IPS-11a (cell line): Measurements from ENCODE around the gene TMEM45A.
"Not testable (repeated sequence)": the region's sequence is repeated elsewhere in the genome, so short reads cannot be mapped to it uniquely, and the experiment has no call there.

ENCODE experiments used
- H3K4me3 ChIP-seq: one replicate; pipeline ENCODE4 v1.5.1; 2013; ENCODE audit warnings: low read depth, low read length, control low read depth

TMEM45A gene, protein sequence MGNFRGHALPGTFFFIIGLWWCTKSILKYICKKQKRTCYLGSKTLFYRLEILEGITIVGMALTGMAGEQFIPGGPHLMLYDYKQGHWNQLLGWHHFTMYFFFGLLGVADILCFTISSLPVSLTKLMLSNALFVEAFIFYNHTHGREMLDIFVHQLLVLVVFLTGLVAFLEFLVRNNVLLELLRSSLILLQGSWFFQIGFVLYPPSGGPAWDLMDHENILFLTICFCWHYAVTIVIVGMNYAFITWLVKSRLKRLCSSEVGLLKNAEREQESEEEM

DNA sequence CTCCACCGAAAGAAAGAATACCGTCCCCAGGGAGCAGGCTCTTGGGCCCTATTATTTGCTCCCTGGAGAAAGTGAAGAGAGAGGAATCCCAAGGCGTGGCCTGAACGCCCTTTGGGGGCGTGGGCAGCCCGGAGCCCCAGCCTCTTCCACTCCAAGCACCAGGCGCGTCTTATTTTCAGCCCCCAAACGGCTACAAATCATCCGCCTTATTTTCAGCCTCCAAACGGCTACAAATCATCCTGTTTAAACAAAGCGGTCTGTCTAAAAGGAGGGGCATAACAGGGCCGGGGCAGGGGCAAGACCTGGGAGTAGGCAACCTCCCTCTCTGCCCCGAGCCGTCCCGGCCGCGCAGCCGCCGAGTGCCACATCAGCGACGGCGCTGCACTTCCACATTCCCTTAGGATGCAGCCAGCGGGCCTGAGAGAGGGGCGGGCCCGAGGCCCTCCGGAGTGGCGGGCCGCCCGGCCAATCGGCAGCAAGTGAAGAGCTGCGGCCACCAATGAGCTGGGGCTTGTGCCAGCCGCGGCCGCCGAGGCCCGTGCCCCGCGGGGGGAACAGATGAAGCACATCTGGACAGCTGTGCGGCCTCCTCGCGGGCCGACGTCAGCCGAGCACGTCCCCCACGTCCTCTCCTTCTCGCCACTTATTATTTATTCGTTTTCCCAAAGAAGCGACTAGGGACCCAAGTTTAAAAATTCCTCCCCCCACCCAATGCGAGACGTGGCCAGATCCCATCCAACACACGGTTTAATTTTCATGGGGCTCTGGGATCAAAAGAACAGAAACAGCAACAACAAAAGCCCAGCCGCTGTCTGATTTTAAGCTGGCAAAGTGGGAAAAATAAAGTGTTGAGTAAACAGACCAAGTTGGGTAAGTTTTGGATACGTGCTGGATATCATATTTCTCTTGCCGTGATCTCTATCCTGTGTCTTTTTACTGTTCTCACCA, at the start of gene TMEM45A:
Gene TMEM45A, plus strand, starts transcription at position 561 of the 948 bp plus-strand sequence. CDS start 62,593 bp downstream, outside the sequence.
- peak within 1 kb of the TSS; percentile 52 for H3K4me3 ChIP-seq

- no peak overlapping the region for H3K4me3 ChIP-seq
These were observed 48.7 kb upstream of the TMEM45A start for GRCh38 chr3:100443690-100444089.

DNA sequence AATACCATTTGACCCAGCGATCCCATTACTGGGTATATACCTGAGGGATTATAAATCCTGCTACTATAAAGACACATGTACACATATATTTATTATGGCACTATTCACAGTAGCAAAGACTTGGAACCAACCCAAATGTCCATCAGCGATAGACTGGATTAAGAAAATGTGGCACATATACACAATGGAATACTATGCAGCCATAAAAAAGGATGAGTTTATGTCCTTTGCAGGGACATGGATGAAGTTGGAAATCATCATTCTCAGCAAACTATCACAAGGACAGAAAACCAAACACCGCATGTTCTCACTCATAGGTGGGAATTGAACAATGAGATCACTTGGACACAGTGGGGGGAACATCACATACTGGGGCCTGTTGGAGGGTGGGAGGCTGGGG, 45.4 kb upstream of the TMEM45A start:
- H3K4me3 ChIP-seq = not testable (repeated sequence)

DNA sequence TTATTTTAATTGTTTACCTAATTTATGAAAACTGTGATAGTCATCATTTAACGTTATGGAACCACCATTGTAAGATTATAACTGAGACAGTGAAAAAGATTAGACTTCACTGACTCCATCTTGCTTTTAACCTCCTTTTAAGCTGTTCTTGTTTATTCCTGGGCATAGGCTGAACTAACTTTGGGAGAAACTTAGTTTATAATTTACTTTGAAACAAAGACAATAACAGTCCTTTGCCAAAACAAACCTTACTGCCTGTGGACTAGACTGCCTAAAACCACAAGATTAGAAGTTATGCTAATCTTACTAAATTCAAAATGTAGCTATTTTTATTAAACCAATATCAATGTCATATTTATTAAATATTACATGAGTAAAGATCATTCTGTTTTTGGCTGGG, 44.3 kb upstream of the TMEM45A start:
- no peak overlapping the region for H3K4me3 ChIP-seq

DNA sequence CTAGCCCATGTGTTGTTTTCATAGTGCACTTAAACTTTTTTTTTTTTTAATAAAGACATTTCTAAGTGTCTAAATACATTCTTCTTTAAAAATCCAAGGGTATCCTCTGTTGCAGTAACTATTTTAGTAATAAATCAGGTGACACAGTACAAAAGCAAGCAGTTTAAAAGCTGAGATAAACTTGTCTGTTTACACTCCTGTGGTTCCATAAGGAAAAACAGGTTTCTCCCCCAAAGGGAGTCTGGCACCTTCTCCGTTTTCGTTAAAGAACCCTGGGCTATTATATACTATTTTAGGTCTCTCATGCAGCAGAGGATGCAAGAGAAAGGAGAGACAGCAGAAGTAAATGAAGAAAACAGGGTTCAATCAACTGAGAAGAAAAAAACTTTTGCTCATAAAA, 43.2 kb upstream of the TMEM45A start:
- no peak overlapping the region for H3K4me3 ChIP-seq

DNA sequence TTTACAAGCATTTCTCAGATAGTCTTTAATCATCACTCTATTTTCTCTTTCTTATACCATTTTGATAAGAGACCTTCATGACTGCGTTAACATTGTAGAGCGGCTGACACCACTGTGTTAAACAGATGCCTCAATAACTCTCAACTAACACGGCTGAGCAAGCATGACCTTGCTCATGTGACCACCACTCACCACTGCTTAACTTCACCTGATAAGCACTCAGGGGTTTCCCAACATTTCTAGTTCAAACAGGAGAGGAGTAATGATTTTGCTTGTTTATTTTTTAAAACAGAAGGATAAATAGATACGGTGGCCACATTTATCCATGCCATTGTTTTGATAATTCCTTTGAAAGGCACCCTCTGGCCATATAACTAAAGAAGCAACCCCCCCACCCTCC, 37.7 kb upstream of the TMEM45A start:
- no peak overlapping the region for H3K4me3 ChIP-seq

DNA sequence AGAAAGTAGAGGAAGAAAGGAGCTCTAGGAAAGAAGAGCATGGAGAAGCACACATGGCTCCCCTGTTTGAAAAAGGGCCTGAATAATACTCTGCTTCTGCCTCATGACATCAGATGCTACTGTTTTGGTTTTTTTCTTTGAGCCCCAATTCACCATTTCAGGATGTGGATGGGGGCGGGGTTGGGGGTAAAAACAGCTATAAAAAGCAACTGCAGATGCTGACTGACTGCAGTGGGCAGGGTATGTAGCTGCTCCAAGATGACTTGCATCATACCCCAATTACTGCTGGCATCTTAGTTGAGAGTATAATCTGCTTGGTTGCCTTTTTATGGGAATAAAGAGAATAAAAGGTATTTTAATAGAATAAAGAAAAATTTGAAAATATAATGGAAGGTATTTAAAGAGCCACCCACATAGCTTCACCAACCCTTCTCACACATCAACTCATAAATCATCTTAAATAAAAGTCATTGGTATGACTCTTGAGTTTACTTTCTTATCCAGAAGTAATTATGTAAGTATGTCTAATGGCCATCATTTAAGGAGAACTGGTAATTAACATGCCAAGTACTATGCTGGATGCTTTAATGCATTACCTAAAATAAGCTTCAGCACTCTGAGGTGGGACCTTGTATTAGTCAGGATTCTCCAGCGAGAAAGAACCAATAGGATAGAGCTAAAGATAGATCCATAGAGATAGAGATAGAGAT, 36.4 kb upstream of the TMEM45A start:
- H3K4me3 ChIP-seq = no peak overlapping the region

- no peak overlapping the region for H3K4me3 ChIP-seq
These were observed 35.7 kb upstream of the TMEM45A start for GRCh38 chr3:100456745-100457144.

GRCh38 chr3:100457811-100458210, 34.6 kb upstream of the TMEM45A start:
- no peak overlapping the region for H3K4me3 ChIP-seq

- no peak overlapping the region for H3K4me3 ChIP-seq
These were observed 33.6 kb upstream of the TMEM45A start for GRCh38 chr3:100458814-100459213.

DNA sequence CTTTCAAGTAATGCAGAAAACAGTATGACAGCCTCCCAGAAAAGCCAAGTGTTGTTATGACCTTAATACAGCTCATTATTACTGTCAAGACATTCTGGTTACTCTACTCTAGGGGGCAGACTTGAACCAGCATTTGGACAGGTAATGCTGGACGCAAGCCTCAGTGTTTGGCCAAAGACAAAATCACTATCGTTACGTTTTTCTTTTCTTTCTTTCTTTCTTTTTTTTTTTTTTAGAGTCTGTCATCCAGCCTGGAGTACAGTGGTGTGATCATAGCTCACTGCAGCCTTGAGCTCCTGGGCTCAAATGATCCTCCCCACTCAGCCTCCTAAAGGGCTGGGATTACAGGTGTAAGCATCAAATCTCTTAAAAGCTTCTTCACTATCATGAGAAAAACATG, 29.4 kb upstream of the TMEM45A start:
- no peak overlapping the region for H3K4me3 ChIP-seq

- no peak overlapping the region for H3K4me3 ChIP-seq
These were observed 28.7 kb upstream of the TMEM45A start for GRCh38 chr3:100463646-100464155.

DNA sequence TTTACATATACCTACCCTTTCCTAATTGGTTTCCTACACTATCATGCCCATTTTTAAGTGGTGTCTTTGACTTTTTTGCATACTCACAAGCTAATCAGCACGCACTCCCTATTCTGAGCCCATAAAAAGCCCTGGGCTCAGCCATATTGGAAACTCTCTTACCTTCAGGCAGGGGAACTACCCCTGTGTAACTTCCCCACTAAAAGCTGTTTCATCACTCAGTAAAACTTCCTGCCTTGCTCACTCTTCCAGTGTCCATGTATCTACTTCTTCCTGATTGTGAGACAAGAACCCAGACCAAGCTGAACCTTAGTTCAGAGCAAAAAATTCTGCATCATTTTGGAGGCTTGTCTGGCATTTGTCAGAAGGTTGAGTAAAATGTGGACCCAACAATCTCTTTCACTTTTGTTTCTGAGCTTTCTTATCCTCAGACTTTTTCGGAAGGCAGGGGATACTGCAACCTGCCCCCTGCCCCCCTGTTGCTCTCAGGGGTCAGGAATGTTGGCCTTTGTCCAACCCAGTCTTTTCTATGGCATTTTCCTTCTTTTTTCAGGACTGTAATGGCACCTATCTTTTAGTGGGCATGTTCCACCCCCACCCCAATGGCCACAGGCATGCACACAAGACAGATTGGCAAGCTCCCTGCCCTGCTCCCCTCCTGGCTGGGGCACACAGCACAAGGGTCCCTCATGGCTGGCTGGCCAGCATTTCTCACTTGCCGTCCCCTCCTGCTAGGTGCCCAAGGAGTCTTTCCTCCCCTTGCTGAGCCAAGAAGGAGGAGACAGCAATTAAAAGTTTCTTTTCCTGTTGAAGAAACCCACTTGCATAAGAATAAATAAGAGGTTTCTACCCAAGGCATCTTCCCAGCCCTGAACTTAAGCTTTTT, 26.3 kb upstream of the TMEM45A start:
- no peak overlapping the region for H3K4me3 ChIP-seq

DNA sequence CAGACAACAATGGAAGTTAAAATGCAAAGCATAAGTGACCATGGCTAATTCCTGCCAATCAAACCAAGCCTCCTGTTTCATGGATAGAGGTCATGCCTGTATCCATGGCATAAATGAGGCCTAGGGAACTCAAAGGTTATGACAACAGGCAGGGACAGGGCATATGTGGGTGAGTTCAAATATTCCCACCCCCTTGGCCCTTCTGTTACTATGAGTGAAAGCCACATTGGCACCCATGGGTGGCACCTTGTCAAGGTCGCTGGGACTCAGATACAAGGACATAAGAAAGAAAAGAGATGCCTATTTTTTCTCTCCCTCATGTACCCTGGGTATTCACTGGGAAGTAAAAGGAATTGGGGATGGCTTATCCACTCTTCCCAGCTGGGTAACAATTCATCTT, 25.3 kb upstream of the TMEM45A start:
- H3K4me3 ChIP-seq = no peak overlapping the region

- H3K4me3 ChIP-seq = no peak overlapping the region
These were observed 23.7 kb upstream of the TMEM45A start for GRCh38 chr3:100468676-100469075.

- no peak overlapping the region for H3K4me3 ChIP-seq
These were observed 21.5 kb upstream of the TMEM45A start for GRCh38 chr3:100470951-100471350.

DNA sequence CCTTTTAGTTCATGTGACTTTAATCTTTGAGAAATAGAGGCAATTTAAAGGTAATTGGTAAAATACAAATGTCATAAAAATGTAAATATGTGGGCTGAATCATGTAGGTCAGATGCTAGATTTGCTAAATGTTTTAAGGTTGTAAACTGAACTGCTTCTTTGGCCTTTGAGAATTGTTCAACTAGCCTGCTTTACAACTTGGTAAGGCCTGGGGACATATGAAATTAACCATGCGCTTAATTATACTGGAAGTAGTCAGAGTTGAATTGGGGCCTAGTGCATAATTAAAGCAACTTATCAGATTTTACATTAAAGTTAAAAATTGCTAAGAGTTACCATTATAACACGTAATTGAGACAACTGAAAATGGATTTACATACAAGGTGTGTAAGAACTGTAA, 21.0 kb upstream of the TMEM45A start:
- H3K4me3 ChIP-seq = no peak overlapping the region

- not testable (repeated sequence) for H3K4me3 ChIP-seq
These were observed 14.5 kb upstream of the TMEM45A start for GRCh38 chr3:100477851-100478360.

DNA sequence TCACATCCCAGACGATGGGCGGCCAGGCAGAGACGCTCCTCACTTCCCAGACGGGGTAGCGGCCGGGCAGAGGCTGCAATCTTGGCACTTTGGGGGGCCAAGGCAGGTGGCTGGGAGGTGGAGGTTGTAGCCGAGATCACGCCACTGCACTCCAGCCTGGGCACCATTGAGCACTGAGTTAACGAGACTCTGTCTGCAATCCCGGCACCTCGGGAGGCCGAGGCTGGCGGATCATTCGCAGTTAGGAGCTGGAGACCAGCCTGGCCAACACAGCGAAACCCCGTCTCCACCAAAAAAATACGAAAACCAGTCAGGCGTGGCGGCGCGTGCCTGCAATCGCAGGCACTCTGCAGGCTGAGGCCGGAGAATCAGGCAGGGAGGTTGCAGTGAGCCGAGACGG, 13.9 kb upstream of the TMEM45A start:
- H3K4me3 ChIP-seq = not testable (repeated sequence)

DNA sequence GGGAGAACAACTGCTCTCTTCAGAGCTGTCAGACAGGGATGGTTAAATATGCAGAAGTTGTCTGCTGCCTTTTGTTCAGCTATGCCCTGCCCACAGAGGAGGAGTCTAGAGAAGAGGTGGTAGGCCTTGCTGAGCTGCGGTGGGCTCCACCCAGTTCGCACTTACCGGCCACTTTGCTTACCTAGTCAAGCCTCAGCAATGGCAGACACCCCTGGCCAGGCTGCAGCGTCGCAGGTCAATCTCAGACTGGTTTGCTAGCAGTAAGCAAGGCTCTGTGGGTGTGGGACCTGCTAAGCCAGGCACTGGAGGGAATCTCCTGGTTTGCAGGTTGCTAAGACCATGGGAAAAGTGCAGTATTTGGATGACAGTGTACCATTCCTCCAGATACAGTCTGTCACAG, 12.3 kb upstream of the TMEM45A start:
- no peak overlapping the region for H3K4me3 ChIP-seq
